K562 (cell line): ENCODE data around the gene PPP1R3C. TPM values are rescaled to one million over a fixed set of nuclear protein-coding genes. Genes with fewer than 3 reads are reported as not detected.

ENCODE experiments used
- ATAC-seq: fragments of 200-7000 bp; cut with Tn5 transposase; 3 replicates; pipeline ENCODE4 v1.9.1; 2020; ENCODE audit warnings: moderate library complexity
- BruUV-seq: library from RNA; stranded (reverse); fragments of 400-500 nt; replicated peaks from 2 replicates; lab custom pipeline; 2021; lab: Mats Ljungman, UMichigan
- CTCF ChIA-PET: fragments of 300-600 bp; formaldehyde crosslinking; extraction: SDS; loops from one replicate; lab custom pipeline; 2021; ENCODE audit warnings: low intra/inter-chr PET ratio; lab: Yijun Ruan, JAX
- POLR2A ChIA-PET: fragments of 300-600, 350-650 bp; sonication (Branson Sonifier 250); formaldehyde crosslinking; extraction: SDS; loops from one replicate; lab custom pipeline; 2021; ENCODE audit warnings: antibody characterized with exemption, inconsistent platforms; lab: Yijun Ruan, JAX
- DNase-seq, 4 experiments: peaks; one replicate each; pipeline versions ENCODE4 v3.0.0 to v3.0.0-alpha.2; 2011 to 2018; ENCODE audit warnings: low spot score in 3 of 4, mixed read lengths in 3 of 4; ENCODE audit errors: extremely low read depth in 1 of 4
- FAIRE-seq: peaks from 2 replicates; lab custom pipeline; 2011; peaks lifted over from hg19 to GRCh38; lab: Jason Lieb, UNC
- H2AFZ ChIP-seq: 2 replicates; pipeline ENCODE4 v1.6.0; 2011; ENCODE audit warnings: low read depth, low read length, control low read depth, inconsistent platforms
- H3K27ac ChIP-seq: fragments of 200-600 bp; 3 replicates; pipeline ENCODE4 v1.8.0; 2011; ENCODE audit warnings: low read depth, mild to moderate bottlenecking, control low read depth, inconsistent platforms, low read length, moderate library complexity, mixed read lengths; ENCODE audit errors: extremely low read depth
- H3K27me3 ChIP-seq, 2 experiments: fragments of 300-600 bp in 1 of 2; 2 replicates in 1 of 2; 3 replicates in 1 of 2; pipeline versions ENCODE4 v1.6.0 to v1.8.0; 2011; ENCODE audit warnings: inconsistent platforms in 2 of 2, low read length in 2 of 2, mild to moderate bottlenecking in 1 of 2, mixed read lengths in 1 of 2, moderate library complexity in 1 of 2; ENCODE audit not compliant: control insufficient read depth in 2 of 2, insufficient read depth in 2 of 2
- H3K36me3 ChIP-seq: fragments of 300-600 bp; 3 replicates; pipeline ENCODE4 v1.8.0; 2011; ENCODE audit warnings: mild to moderate bottlenecking, low read length, inconsistent platforms; ENCODE audit not compliant: control insufficient read depth, insufficient read depth
- H3K4me1 ChIP-seq, 2 experiments: fragments of 200-600 bp in 1 of 2; replicated peaks in 1 of 2; 2 replicates in 1 of 2; 3 replicates in 1 of 2; pipeline versions ENCODE4 v1.5.1 to v1.8.0; 2011; ENCODE audit warnings: inconsistent platforms in 2 of 2, low read length in 2 of 2, mild to moderate bottlenecking in 1 of 2, mixed read lengths in 1 of 2, moderate library complexity in 1 of 2; ENCODE audit not compliant: control insufficient read depth in 2 of 2, insufficient read depth in 2 of 2
- H3K4me2 ChIP-seq: 2 replicates; pipeline ENCODE4 v1.6.1; 2011; ENCODE audit warnings: low read length, control low read depth, inconsistent platforms, mixed read lengths; ENCODE audit not compliant: insufficient read depth
- H3K4me3 ChIP-seq: fragments of 200-600 bp; sonication (generic), shearing (Covaris generic); 2 replicates; pipeline ENCODE4 v1.5.1; 2016; ENCODE audit warnings: control low read depth, inconsistent platforms
- H3K79me2 ChIP-seq: fragments of 200-600 bp; 3 replicates; pipeline ENCODE4 v1.8.0; 2011; ENCODE audit warnings: low read length, inconsistent platforms; ENCODE audit not compliant: control insufficient read depth, insufficient read depth
- H3K9ac ChIP-seq, 2 experiments: 2 replicates each; pipeline versions ENCODE4 v1.6.0 to v1.6.1; 2011; ENCODE audit warnings: low read depth in 2 of 2, low read length in 2 of 2, control low read depth in 1 of 2, inconsistent platforms in 1 of 2, mild to moderate bottlenecking in 1 of 2, mixed read lengths in 1 of 2; ENCODE audit not compliant: insufficient read depth in 1 of 2
- H3K9me1 ChIP-seq: one replicate; pipeline ENCODE4 v1.6.0; 2011; ENCODE audit warnings: inconsistent platforms, mild to moderate bottlenecking, low read length, moderate library complexity; ENCODE audit not compliant: control insufficient read depth, insufficient read depth
- H3K9me3 ChIP-seq: replicated peaks from 2 replicates; pipeline ENCODE4 v1.5.1; 2011; ENCODE audit warnings: low read depth, low read length, inconsistent platforms; ENCODE audit not compliant: control insufficient read depth, insufficient read depth
- H4K20me1 ChIP-seq: replicated peaks from 2 replicates; pipeline ENCODE4 v1.6.1; 2011; ENCODE audit warnings: low read length, inconsistent platforms, mixed read lengths; ENCODE audit not compliant: control insufficient read depth, insufficient read depth
- ARID4B ChIP-seq: sonication (generic); formaldehyde crosslinking; IDR thresholded peaks from 2 replicates; pipeline ENCODE4 v1.8.0; 2022; ENCODE audit warnings: mild to moderate bottlenecking, missing genetic modification reagents
- E4F1 ChIP-seq: fragments of 250-450 bp; sonication (Bioruptor Pico); IDR thresholded peaks from 2 replicates; pipeline ENCODE4 v1.5.0; 2021; ENCODE audit warnings: mild to moderate bottlenecking, borderline replicate concordance
- MBD2 ChIP-seq: sonication (generic); IDR thresholded peaks from 2 replicates; pipeline ENCODE4 v1.6.1; 2016; ENCODE audit warnings: low read depth, borderline replicate concordance
- NFE2 ChIP-seq: IDR thresholded peaks from 2 replicates; pipeline ENCODE4 v1.6.1; 2014; ENCODE audit warnings: antibody characterized with exemption, low read depth
- POLR2G ChIP-seq: fragments of 200-400 bp; formaldehyde crosslinking; IDR thresholded peaks from 2 replicates; pipeline ENCODE4 v1.6.1; 2017; ENCODE audit warnings: low read depth, mild to moderate bottlenecking, antibody characterized with exemption, low read length, moderate library complexity
- RFX1 ChIP-seq: fragments of 450-650 bp; IDR thresholded peaks from 2 replicates; pipeline ENCODE4 v1.6.1; 2016; ENCODE audit warnings: mild to moderate bottlenecking, moderate library complexity
- SRSF1 ChIP-seq: fragments of 200-400 bp; formaldehyde crosslinking; IDR thresholded peaks from 2 replicates; pipeline ENCODE4 v1.6.1; 2017; ENCODE audit warnings: mild to moderate bottlenecking, low read depth, low read length, moderate library complexity
- TEAD1 ChIP-seq, 2 experiments: fragments of 450-650 bp in 1 of 2; sonication (generic) in 1 of 2; formaldehyde crosslinking; IDR thresholded peaks; 2 replicates each; pipeline versions ENCODE4 v1.4.0 to v1.8.0; 2020 to 2022; ENCODE audit warnings: mild to moderate bottlenecking in 2 of 2, missing genetic modification reagents in 1 of 2
- ZNF212 ChIP-seq: fragments of 450-650 bp; formaldehyde crosslinking; IDR thresholded peaks from 2 replicates; pipeline ENCODE4 v1.4.0; 2020; ENCODE audit warnings: mild to moderate bottlenecking
- ZNF311 ChIP-seq: fragments of 250-450 bp; sonication (Bioruptor Pico); IDR thresholded peaks from 2 replicates; pipeline ENCODE4 v1.4.0; 2020; ENCODE audit warnings: mild to moderate bottlenecking, moderate library complexity
- ZNF507 ChIP-seq: conservative IDR thresholded peaks from 2 replicates; pipeline ENCODE4 v1.6.1; 2017; ENCODE audit warnings: missing genetic modification characterization, missing compliant biosample characterization
- WGBS: fragments of 100-300 bp; shearing (Covaris generic); methylation state at CpG from one replicate; pipeline ENCODE4 v1.1.6; 2016; ENCODE audit warnings: low coverage, mixed read lengths; ENCODE audit not compliant: insufficient coverage; ENCODE audit errors: missing lambda C conversion rate; 5-methylcytosine and 5-hydroxymethylcytosine counted together
- in situ Hi-C: fragments of 300-500 bp; cut with MboI; formaldehyde crosslinking; loops from 4 replicates; pipeline ENCODE4 v1.15.0; 2018; ENCODE audit warnings: inconsistent platforms, mixed read lengths
- intact Hi-C: fragments of 100-400 bp; cut with micrococcal nuclease; formaldehyde crosslinking; loops from 2 replicates; pipeline ENCODE4 v1.14.2; 2022
- polyA plus RNA-seq, 8 experiments: library from polyadenylated mRNA; depleted of rRNA in 4 of 8; stranded (reverse) in 5 of 8; unstranded in 3 of 8; fragments of >200 nt; fragmentation: Nextera tagmentation in 2 of 8; fragmentation: Illumina TruSeq in 1 of 8; extraction: Ambion mirVana in 2 of 8; extraction: Trizol in 1 of 8; gene quantifications; 2 replicates each; pipeline versions ENCODE4 v1.2.1 to v1.2.3, GENCODE V29; 2011 to 2014; ENCODE audit warnings: inconsistent platforms in 1 of 8, missing spikeins in 1 of 8
- total RNA-seq, 7 experiments: library from RNA; depleted of rRNA in 6 of 7; stranded (reverse); fragments of >200 nt in 6 of 7; fragmentation: Illumina TruSeq in 2 of 7; extraction: Trizol in 2 of 7; gene quantifications; 2 replicates each; pipeline versions ENCODE4 v1.2.1 to v1.2.3, GENCODE V29; 2011 to 2021; ENCODE audit warnings: low replicate concordance in 1 of 7

Gene PPP1R3C
- total and polyA plus RNA-seq, 9 of the 15 experiments (the other 6 are each of a cell fraction or from before 2014, with no cell fraction given), result 0.06 to 0.24 (median 0.12) TPM; not detected in 3

- no peak for TF ChIP-seq ZNF212 (CRISPR knock-in tag)
- no peak for TF ChIP-seq ARID4B (CRISPR knock-in tag)
- no peak for TF ChIP-seq ZNF311
- TF ChIP-seq TEAD1 (CRISPR knock-in tag; IDR thresholded peaks at IDR 0.05), result no peak
- TF ChIP-seq POLR2G, result no peak
- TF ChIP-seq E4F1 (CRISPR knock-in tag), result no peak
- TF ChIP-seq ZNF507 (tag), result no peak
- TF ChIP-seq RFX1, result no peak
- TF ChIP-seq MBD2, result no peak
- no peak for TF ChIP-seq SRSF1
- TF ChIP-seq NFE2, result no peak
- H3K4me2 ChIP-seq, result no peak overlapping the region
- ChIA-PET POLR2A (no interaction called here), CTCF (interaction anchor here (0.5 to 2.8 kb wide), 3 partner anchors 82 to 141 kb away, joined by 5 to 21 read pairs (median 11); no protein-coding TSS in a partner anchor)
- intact Hi-C loops (loop anchor here (2.0 to 5.0 kb wide), 4 partner anchors 25 to 245 kb away; no protein-coding TSS in a partner anchor), in situ Hi-C loops (no loop called here)
- H3K36me3 ChIP-seq, result no peaks in the 10 kb centered on the region
- H3K4me3 ChIP-seq, result no peak overlapping the region
- no peaks in the 10 kb centered on the region for H3K9me3 ChIP-seq
- WGBS, result 76% methylated on average over 5 of the region's 5 CpGs
- H3K79me2 ChIP-seq, result peaks cover 8% of the 10 kb centered on the region; the same call in 2 of the 3 replicates
- no TSS peak for BruUV-seq
- no peak overlapping the region for H3K27ac ChIP-seq
- ATAC-seq (no peak), FAIRE-seq (no peak), DNase-seq (no peak)
- no peak overlapping the region for H3K9ac ChIP-seq
- no peaks in the 10 kb centered on the region for H3K27me3 ChIP-seq
- H4K20me1 ChIP-seq, result no peaks in the 10 kb centered on the region
- no peaks in the 10 kb centered on the region for H3K9me1 ChIP-seq
- peaks cover 5 to 19% of the 10 kb centered on the region in 2 experiments; a peak in 4 of 5 replicates for H3K4me1 ChIP-seq
- peak overlapping the region; percentile 24; the same call in 1 of the 2 replicates for H2AFZ ChIP-seq
Observed at GRCh38 chr10:91634246-91634645, 1.4 kb upstream of the PPP1R3C start.
